GM12872 (cell line): ENCODE data around the gene POLK.

Experiments
- TF ChIP-seq, protein P1 (sequence below): IDR thresholded peaks from 3 replicates; pipeline ENCODE4 v1.5.1; 2011; ENCODE audit warnings: low read depth, mild to moderate bottlenecking, low read length, moderate library complexity; ENCODE audit not compliant: insufficient read depth

The POLK gene

GRCh38 chr5:75513841-75514240 lies 2.1 kb downstream of the POLK start:
- TF ChIP-seq, protein P1, sequence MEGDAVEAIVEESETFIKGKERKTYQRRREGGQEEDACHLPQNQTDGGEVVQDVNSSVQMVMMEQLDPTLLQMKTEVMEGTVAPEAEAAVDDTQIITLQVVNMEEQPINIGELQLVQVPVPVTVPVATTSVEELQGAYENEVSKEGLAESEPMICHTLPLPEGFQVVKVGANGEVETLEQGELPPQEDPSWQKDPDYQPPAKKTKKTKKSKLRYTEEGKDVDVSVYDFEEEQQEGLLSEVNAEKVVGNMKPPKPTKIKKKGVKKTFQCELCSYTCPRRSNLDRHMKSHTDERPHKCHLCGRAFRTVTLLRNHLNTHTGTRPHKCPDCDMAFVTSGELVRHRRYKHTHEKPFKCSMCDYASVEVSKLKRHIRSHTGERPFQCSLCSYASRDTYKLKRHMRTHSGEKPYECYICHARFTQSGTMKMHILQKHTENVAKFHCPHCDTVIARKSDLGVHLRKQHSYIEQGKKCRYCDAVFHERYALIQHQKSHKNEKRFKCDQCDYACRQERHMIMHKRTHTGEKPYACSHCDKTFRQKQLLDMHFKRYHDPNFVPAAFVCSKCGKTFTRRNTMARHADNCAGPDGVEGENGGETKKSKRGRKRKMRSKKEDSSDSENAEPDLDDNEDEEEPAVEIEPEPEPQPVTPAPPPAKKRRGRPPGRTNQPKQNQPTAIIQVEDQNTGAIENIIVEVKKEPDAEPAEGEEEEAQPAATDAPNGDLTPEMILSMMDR, result no peak

DNA sequence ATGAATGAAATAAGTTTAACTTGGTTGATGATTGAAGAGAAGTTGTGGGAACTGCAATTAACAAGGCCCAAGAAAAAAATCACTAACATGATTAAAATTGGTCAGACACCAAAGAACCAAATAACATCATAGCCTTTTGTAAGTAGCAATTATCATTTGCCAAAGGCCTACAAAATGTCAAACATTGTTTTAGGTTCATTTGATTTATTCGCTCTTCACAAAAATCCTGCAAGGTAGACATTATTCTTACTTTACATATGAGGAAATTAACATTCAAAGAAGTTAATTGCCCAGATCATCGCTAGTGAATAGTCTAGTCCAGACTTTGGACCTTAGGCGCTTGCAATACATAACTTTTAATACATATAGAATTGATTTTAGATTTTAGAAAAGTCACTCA lies 2.6 kb downstream of the POLK start:
- TF ChIP-seq, protein P1, result no peak

DNA sequence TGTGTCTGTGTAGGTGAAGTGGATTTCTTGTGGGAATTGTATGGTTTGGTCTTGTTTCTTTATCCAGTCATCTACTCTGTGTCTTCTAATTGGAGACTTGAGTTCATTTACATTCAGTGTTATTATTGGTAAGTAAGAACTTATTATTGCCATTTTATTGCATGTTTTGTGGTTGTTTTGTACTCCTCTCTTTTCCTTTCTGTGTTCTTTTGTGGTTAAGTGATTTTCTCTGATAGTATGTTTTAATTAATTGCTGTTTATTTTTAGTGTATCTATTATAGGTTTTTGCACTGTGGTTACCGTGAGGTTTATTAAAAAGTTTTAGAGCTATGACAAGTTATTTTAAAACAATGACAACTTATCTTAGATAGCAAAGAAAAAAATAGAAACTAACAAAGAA lies 8.1 kb downstream of the POLK start:
- TF ChIP-seq, protein P1, result no peak

GRCh38 chr5:75521195-75521594 lies 9.5 kb downstream of the POLK start:
- TF ChIP-seq, protein P1, result no peak

GRCh38 chr5:75522025-75522424 lies 10.3 kb downstream of the POLK start:
- TF ChIP-seq, protein P1, result no peak

- TF ChIP-seq, protein P1, result no peak
Measured at GRCh38 chr5:75522542-75522941, 10.9 kb downstream of the POLK start.

DNA sequence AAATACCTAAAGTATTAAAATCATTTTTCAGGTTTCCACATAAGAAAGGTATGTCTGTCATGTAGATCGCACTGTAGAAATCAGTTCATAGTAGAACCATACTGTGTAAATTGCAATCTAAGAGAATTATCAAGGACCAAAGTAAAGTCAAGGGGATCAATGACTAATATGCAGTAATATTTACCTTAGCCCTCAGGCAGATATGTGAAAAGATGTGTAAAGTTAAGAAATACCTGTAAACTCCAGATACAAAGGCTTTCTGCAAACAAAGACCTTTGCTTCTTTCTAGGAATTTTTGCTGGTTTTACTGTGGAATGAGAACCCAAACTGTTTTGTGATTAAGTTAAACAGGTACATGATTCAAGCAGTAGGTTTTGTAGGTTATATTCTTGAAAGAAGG lies 11.6 kb downstream of the POLK start:
- TF ChIP-seq, protein P1, result no peak

GRCh38 chr5:75524071-75524470 lies 12.4 kb downstream of the POLK start:
- TF ChIP-seq, protein P1, result no peak
